Measurements from ENCODE around the gene CBY2.
"Not testable (repeated sequence)": the region's sequence is repeated elsewhere in the genome, so short reads cannot be mapped to it uniquely, and the experiment has no call there.

CBY2 gene

DNA sequence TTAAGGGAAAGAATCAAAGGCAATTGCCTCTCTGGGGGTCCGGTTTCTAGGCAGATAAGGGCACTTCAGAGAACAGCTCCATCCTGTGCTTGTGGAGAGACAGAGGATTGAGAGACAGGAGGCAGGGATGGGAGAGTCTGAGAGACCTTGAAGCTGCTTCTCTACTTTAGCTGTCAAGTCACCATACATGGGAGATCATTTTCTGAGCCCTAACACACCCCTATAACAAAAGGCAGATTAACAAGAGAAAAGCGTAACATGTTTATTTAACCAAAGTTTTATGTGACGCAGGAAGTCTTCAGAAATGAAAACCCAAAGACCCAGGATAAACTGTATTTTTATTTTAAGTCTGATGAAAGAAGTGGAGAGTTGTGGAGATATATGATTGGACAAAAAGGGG is 48.4 kb downstream of the CBY2 start:
- no peak for DNase-seq

DNA sequence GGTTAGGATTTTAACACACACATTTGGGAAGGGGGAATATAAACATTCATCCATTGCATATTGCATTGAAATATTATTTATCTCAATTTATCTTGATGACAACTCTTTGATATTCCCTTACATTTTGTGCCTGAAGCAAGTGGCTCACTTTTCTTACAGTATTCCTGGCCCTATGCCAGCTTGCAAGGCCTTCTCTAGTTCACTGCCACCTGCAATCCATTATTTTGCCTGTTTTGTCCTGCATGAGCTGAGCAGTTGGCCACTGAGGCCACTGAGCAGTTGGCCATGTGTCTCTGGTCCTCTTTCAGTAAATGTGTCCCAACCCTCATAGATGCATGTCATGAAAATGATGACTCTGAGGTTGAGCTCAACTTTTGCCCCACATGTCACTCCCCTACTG is 49.8 kb downstream of the CBY2 start:
- no peak for DNase-seq

DNA sequence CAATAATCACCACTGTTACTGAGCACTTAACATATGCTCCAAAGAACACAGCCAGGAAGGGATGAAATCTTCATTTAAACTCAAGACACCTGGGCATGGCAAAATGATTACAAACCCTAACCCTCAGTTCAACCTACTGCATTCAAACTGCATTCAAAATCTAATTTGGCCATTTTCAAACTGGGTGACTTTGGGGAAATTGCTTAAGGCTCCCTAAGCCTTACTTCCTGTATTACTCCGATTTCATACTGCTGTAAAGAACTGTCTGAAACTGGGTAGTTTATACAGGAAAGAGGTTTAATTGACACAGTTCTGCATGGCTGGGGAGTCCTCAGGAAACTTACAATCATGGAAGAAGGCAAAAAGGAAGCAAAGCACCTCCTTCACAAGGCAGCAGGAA is 50.4 kb downstream of the CBY2 start:
- no peak for DNase-seq

DNA sequence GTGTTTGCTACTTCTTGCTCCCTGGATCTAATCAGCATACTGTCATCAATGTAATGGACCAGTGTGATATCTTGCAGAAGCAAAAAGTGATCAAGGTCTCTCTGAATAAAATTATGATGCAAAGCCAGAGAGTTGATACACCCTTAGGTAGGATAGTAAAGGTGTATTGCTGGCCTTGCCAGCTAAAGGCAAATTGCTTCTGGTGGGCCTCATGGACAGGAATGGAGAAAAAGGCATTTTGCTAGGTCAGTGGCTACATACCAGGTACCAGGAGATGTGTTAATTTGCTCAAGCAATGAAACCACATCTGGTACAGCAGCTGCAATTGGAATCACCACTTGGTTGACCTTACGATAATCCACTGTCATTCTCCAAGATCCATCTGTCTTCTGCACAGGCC is 54.4 kb downstream of the CBY2 start:
- DNase-seq, result not testable (repeated sequence)

DNA sequence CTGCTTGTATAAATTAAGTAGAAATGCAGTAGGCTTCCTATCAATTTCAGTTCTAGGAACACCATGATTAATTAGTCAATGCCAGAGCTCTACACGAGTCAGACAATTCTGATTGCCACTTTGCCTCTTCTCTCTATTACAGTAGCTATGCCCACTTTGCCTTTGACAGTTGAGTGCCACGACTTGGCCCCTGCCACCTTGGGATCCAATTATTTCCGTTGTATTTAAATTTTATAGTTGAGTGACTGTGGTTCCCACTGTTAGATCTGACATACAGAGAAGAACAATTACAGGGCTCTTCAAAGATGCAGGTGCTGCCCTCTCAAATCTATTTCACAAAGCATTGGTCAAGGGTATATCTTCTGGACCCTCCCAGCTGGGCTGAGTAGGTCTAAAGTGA is 55.5 kb downstream of the CBY2 start:
- not testable (repeated sequence) for DNase-seq

DNA sequence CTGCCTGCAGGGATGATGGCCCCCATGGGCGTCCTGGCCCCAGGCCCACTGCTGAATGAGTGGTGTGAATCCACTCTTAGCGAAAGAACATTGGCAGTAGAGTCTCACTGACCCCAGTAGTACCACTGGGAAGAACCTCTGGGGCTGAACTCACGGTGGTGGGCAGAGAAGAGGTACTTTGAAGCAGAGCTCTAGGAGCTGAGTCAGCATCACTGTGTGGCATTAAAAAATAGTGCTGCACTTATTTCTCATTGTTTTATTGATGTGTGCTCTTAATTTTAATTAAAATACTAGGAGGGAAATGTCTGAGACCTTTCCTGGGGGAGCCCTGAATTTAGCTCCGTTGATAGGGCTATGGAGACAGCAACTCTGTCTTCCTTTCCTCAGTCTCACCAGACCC is 61.3 kb downstream of the CBY2 start:
- no peak for DNase-seq

Data from CD4-positive, alpha-beta T cell treated with Interleukin-12 subunit alpha and Interleukin-12 subunit beta, for 1 hour (primary cell).